CD4-positive, alpha-beta T cell treated with Interleukin-1 beta for 1 hour (primary cell): ENCODE data around the gene HK2.
"Not testable (repeated sequence)": the region's sequence is repeated elsewhere in the genome, so short reads cannot be mapped to it uniquely, and the experiment has no call there.

Experiments used
- DNase-seq, 2 donors: peaks; one replicate each; pipeline ENCODE4 v3.0.0-alpha.2; 2020 to 2022

HK2 gene

GRCh38 chr2:74833418-74834233, at the start of gene HK2:
Gene HK2, plus strand, starts transcription at chr2:74834127. Its CDS starts 454 bp downstream, at chr2:74834581.
- peak; percentile 84 to 89 for DNase-seq

- peak in 1 of 2 donors; percentile 3 for DNase-seq
Measured at GRCh38 chr2:74789271-74789670, 44.7 kb upstream of the HK2 start.

DNA sequence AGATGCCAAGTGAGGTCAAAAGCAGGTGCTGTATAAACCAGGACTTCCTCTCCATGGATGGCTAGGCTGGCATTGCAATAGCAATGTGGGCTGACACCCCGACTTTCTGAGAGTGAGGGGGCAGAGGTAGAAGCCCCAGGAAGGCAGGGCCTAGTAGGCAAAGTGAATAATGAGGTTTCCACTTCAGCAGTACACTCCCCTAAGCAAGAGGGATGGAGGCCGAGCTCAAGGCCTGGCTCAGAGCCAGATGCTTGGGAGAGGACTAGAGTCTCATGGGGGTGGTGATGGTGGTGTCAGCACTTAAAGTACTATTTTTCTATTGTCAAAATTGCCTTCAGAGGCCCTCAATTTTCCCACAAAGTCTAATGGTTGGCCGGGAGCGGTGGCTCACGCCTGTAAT, 41.6 kb upstream of the HK2 start:
- DNase-seq = no peak

DNA sequence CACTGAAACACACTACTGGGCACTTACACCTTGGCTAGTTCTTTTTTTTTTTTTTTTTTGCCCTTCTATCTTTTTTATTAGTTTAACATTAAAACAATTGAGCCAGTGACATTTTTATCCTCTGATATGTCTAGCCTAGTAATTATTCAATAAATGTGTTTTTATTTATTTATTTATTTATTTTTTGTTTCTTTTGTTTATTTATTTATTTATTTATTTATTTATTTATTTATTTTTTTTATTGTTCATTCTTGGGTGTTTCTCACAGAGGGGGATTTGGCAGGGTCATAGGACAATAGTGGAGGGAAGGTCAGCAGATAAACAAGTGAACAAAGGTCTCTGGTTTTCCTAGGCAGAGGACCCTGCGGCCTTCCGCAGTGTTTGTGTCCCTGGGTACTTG, 39.0 kb upstream of the HK2 start:
- not testable (repeated sequence) for DNase-seq

- DNase-seq = no peak
Measured at GRCh38 chr2:74806355-74806839, 27.5 kb upstream of the HK2 start.

DNA sequence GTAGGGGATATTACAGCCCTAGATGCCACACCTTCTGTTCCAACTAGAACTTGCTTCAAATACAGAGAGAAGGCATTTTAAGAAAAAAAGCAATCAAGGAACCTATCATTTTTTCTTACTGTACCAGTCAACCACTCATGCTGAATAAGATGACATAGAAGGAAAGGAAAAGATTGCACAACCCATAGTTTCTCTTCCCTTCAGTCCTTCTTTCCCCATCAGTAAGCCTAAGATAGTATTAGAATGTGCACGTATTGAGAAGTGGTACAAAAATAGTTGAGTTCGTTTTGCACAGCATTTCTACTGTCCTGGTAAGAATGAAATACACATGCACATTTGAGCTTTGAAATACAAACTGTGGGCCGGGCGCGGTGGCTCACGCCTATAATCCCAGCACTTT, 27.0 kb upstream of the HK2 start:
- DNase-seq = no peak

DNA sequence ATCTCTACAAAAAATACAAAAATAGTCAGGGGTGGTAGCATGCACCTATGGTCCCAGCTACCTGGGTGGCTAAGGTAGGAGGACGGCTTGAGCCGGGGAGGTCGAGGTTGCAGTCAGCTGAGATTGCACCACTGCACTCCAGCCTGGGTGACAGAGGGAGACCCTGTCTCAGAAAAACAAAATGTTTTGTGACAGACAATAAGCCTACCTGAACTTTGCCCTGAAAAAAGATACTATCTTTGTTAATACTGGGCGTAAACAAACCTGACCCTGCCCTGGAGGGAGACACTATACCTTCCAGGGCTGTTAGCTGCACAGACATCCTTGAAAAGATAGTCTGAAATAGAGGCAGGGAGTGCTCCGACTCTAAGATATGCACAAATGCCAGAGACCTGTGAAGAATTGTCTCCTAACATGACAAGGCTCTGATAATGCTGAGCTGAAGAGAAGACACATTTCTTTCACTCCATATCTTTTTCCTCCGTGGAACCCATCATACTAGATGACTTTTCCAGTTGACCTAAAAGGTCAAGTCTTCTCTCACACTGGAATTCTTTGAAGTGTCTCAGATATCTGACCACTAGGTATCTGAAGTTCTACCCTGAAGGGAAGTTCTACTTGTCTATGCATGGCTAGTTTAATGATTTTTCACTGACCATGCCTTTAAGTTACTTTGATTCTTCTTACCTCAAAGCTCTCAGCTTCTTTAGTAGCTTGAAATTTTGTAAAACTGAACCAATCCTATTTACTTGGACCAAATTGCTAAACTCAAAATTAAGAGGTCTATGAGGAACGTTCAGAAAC, 20.9 kb upstream of the HK2 start:
- no peak for DNase-seq

DNA sequence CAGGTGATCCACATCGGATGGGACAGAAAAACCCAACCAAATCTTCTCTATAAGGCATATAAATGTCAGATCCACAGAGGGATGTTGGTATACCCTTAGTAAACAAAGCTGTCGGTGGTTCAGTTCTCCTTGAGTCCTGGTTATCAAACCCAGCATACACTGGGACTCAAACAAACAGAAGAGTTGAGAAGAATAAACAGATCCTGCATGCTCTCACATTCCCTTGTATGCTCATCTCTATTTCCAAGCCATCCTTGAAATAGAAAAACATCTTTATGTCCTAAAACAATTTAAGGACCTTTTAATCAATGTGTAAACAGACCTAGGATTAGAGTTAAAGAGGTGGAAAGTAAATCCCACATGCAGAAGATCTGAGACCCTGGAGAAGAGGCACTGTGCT, 19.8 kb upstream of the HK2 start:
- DNase-seq = no peak

DNA sequence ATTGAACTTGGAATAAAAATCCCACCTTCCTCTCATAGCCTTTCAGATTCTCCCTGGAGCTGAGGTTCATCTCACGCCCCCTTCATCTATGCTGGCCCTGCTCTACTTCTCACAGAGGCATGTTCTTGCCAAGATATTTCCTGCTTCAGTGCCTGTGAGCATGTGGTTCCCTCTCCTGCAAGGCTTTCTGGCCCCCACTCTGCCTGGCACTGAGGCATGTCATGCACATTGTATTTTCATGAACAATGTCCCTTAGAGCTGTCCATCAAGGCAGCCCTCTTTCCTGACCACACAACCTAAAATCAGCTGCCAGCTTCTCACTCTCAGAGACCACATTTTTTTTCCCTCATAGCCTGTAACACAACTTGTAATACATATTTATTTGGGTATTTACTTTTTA, 18.0 kb upstream of the HK2 start:
- no peak for DNase-seq

- DNase-seq = no peak
Measured at GRCh38 chr2:74816540-74817303, 17.2 kb upstream of the HK2 start.

DNA sequence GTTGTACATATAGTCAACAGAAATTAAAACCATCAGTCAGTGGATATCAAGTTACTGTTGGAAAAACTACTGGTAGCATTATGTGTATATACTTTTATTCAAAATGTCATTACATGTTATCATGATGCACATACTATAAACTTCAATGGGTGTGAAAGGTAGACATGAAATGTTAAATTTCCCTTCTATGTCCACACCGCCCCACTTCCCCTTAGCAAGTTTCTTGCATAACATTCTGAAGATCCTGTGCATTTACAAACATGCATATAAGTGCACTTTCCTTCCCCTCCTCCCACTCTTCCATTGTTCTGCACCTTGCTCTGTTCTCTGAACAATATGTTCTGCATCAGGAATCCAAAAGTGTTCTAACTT, 16.6 kb upstream of the HK2 start:
- no peak for DNase-seq

GRCh38 chr2:74819702-74820101, 14.2 kb upstream of the HK2 start:
- no peak for DNase-seq

DNA sequence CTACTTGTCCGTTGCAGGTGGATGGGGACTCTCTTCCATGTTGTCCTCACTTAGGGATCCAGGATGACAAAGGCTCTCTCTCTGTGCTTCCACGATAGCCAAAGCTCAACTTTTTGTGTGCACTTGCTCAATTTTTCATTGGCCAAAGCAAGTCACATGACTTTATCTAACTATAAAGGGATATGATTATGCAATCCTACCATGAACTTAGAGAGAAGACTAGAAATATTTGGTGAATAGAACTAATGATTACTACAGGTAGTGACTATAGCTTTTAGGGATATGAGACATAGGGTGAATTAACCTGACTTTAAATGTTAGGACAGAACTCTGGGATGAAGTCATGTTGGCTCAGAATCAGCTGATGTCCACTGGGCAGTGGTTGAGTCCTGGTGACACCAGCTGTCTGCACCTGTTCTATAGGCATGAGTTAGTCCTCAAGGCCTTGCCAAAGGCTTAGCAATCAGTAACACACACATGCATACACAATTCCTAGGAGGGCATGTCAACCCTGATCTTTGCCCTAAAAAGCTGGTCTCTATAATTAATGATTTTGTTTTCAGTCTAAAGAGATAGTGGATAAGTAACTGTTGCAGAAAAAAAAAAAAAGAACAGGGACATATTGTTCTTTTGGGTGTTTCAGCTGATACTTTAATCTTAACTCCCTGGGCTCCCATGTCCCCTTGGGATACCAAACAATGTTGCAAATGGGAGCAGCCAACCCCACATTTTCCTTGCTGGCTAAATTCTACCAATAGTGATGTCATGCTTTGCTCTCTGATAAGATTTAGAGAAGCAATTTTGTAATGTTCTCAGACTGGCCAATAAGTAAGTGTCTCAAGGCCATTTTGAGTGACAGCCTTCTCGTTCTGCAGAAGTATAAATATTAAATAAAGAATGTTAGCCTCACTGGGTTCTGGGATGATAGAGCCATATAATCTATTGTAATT, 12.5 kb upstream of the HK2 start:
- no peak for DNase-seq

- DNase-seq = no peak
Measured at GRCh38 chr2:74822771-74823566, 11.0 kb upstream of the HK2 start.

GRCh38 chr2:74824679-74825078, 9.2 kb upstream of the HK2 start:
- no peak for DNase-seq

GRCh38 chr2:74828543-74828942, 5.4 kb upstream of the HK2 start:
- DNase-seq = no peak

DNA sequence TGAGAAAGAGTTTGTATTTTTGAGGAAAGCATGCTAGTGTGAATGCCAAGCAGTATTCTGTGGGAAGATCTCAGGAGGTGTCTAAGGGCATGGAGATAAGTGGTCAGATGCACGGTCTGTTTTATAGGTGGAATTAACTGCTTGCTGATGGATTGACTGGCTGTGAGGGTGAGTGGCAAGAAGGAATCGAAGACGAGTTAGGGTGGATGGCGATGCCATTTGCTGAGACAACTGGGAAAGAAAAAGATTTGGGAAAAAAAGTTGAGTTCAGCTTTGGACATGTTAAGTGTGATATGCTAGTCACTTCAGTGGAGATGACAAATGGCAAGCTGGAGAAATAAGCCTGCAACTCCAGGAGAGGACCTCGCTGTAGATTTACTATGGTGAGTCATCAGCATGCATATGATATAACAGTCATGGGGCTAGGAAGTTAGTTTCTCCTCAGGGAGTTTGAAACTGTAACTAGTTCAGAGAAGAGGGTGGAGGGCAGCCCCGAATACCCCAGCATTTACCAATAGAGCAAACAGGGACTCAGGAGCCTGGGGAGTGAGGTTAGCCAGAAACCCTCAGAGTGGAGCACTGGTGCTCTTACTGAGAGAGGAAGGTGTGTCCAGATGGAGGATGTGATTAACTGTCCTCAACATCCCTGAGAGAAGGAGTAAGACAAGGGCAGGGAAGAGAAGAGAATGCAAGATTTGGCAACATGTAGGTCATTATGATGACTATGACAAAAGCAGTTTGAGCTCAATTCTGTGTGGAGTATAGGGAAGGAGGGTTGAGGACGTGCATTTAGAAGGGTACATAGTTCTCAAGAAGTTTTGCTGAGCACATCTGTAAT, 2.0 kb upstream of the HK2 start:
- peak in 1 of 2 donors; percentile 43 for DNase-seq

DNA sequence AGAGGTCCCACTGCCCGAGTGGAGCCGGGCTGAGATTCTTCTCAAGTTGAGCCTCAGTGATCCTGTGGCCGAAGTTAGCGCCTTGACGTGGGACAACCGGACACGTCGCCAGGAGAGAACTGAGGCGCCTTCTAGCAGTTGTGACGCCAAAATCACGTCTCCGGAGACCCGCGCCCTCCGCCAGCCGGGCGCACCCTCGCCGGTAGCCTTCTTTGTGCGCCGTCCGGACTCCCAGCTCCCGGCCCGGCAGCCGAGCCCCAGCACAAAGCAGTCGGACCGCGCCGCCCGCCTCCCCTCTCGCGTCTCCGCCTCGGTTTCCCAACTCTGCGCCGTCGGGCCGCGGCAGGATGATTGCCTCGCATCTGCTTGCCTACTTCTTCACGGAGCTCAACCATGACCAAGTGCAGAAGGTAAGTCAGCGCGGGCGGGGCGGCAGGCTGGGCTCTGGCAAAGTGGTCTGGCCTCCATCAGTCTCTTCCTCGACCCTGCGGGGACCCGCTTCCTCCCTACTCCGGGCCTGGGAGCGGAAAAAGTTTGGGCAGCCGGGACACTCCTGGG, 386 bp downstream of the HK2 start:
- DNase-seq = peak in 1 of 2 donors; percentile 17

DNA sequence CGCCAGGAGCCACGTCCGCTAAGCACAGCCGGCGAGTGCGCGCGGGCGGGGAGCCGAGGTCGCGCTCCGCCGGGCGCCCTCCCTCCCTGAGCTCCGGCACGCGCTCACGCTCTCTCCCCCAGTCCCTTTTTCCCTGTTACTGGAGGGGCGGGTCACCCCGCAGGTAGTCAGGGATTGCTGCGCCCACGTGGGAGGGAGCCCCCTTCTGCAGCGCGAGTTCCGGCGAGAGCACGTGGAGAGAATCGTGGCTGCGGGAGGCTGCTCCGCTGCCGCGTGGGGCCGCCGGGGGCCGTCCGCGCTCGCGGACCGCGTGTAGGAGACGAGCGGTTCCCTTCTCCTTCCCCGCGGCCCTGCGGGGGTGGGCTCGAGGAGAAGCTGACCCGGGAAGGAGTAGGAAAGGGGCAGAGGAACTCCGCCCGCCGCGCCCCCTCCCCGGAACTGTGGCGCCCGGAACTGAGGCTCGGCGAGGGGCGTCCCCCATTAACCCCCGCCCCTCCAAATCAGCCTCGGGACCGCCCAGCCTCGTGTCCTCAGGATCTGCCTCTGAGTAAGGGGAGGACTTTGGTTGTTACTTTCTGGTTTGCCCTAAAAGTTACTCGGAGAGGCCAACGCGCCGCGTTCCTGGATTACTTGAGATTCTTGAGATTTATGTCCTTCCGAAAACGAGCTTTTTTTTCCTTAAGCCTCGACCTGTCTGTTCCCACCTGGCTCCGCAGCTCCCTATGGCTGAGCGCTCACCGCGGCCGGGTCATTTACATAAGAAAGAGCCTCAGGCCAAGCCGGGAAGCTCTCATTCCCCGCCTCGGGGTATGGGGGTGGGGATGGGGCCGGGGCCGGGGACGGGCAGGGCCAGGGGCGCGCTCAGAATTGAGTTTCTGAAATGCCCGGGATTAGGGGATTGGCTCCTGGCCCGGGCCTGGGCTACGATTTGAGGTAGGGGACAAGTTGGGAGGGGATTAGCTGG, 1.1 kb downstream of the HK2 start:
- DNase-seq = peak; percentile 55 to 56
